Uterus (tissue), 2 donors: Measurements from ENCODE around the gene RTP1.

Source experiments
- CTCF ChIP-seq, 4 experiments: fragments of 200-600 bp in 2 of 4; fragments of 450-650 bp in 2 of 4; sonication (generic) in 2 of 4; IDR thresholded peaks; one replicate each; pipeline ENCODE4 v1.5.1; 2016 to 2019; ENCODE audit warnings: antibody characterized with exemption in 4 of 4, mild to moderate bottlenecking in 2 of 4, moderate library complexity in 1 of 4
- POLR2A ChIP-seq, 2 donors: fragments of 450-650 bp; IDR thresholded peaks; one replicate each; pipeline ENCODE4 v1.6.1; 2016; ENCODE audit warnings: antibody characterized with exemption in 2 of 2, mild to moderate bottlenecking in 1 of 2, moderate library complexity in 1 of 2

DNA sequence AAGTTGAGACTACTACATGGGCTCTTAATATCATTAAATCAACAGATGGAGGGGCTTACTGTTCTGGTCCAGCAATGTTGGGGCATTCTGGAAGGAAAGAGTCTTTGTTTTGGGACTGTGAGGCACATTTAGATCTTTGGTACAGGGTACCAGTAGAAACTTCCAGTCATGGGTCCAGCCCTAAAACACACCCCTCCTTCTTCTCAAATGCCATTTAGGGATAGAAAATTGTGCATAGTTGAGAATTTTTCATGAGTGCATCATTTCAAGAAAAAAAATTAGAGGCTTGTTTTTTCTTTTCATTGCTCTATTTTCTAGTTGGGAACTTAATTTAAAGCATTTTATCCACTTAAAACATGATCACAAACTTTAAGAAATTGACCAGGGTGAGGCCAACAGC lies 4.1 kb upstream of the RTP1 start:
- no peak for TF ChIP-seq CTCF (IDR thresholded peaks at IDR 0.05)
- no peak for TF ChIP-seq POLR2A (IDR thresholded peaks at IDR 0.05)
